Spleen (tissue), 7 donors: ENCODE measurements around the gene SH3D19.

Experiments used
- POLR2A ChIP-seq, 3 donors: fragments of 450-650 bp; IDR thresholded peaks; one replicate each; pipeline ENCODE4 v1.5.1; 2017; ENCODE audit warnings: antibody characterized with exemption in 3 of 3, mild to moderate bottlenecking in 1 of 3
- TF ChIP-seq, protein P1 (sequence below), 11 experiments: fragments of 200-600 bp in 7 of 11; fragments of 450-650 bp in 4 of 11; sonication (generic) in 4 of 11; IDR thresholded peaks in 8 of 11; conservative IDR thresholded peaks in 3 of 11; 1 replicate in 7 of 11; 2 replicates in 4 of 11; pipeline versions ENCODE4 v1.4.0 to v1.8.0; 2016 to 2021; ENCODE audit warnings: antibody characterized with exemption in 11 of 11, inconsistent platforms in 4 of 11, mild to moderate bottlenecking in 1 of 11
- donor health status: DM: no; HTN: no; CAD: no; lungs with moderate emphysema.
- donor health status: DM: no; HTN: no; CAD: no.
- donor health status: DM: no; HTN: no; CAD: no.

DNA sequence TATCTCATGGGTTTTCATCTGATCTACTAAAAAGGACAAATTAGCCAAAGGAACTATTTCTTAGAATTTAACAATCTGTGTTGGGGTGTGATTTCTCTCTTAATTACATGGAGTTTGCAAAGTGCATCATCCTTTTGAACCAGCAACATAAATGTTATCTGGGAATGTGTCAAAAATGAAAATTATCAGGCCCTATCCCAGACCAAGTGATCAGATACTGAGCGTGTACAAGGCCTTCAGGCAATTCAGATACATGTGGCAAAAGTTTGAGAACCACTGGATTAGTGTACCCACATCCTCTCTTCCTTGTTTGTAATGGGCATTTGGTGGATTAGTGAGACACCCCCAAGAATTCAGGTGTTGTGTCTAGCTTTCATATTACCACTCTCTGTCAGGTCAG, 3.8 kb downstream of the SH3D19 start:
- TF ChIP-seq, protein P1, sequence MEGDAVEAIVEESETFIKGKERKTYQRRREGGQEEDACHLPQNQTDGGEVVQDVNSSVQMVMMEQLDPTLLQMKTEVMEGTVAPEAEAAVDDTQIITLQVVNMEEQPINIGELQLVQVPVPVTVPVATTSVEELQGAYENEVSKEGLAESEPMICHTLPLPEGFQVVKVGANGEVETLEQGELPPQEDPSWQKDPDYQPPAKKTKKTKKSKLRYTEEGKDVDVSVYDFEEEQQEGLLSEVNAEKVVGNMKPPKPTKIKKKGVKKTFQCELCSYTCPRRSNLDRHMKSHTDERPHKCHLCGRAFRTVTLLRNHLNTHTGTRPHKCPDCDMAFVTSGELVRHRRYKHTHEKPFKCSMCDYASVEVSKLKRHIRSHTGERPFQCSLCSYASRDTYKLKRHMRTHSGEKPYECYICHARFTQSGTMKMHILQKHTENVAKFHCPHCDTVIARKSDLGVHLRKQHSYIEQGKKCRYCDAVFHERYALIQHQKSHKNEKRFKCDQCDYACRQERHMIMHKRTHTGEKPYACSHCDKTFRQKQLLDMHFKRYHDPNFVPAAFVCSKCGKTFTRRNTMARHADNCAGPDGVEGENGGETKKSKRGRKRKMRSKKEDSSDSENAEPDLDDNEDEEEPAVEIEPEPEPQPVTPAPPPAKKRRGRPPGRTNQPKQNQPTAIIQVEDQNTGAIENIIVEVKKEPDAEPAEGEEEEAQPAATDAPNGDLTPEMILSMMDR (IDR thresholded peaks at IDR 0.05 in 8 of 11, conservative IDR thresholded peaks at IDR 0.05 in 3 of 11) = no peak
- no peak for TF ChIP-seq POLR2A (IDR thresholded peaks at IDR 0.05)
